H1 (cell line): ENCODE results near the gene DHDH. TPM values are rescaled to one million over a fixed set of nuclear protein-coding genes. Genes with fewer than 3 reads are reported as not detected.

Experiments used
- CTCF ChIA-PET: fragments of 300-600 bp; sonication (Branson Sonifier 250); formaldehyde crosslinking; loops from one replicate; lab custom pipeline; 2021; ENCODE audit not compliant: partially characterized antibody; lab: Charles Lee
- POLR2A ChIA-PET: fragments of 300-600 bp; sonication (Branson Sonifier 250); formaldehyde crosslinking; loops from one replicate; lab custom pipeline; 2021; ENCODE audit warnings: inconsistent platforms; ENCODE audit not compliant: partially characterized antibody; lab: Charles Lee
- DNase-seq, 2 experiments: peaks; one replicate each; pipeline versions ENCODE4 v3.0.0 to v3.0.0-alpha.2; 2010 to 2022; ENCODE audit warnings: low spot score in 2 of 2, low read depth in 1 of 2, mixed read lengths in 1 of 2
- FAIRE-seq: peaks from 2 replicates; lab custom pipeline; 2011; peaks lifted over from hg19 to GRCh38; lab: Jason Lieb, UNC
- H2AFZ ChIP-seq: 2 replicates; pipeline ENCODE4 v1.8.1; 2012; ENCODE audit warnings: low read length, inconsistent platforms
- H2AK5ac ChIP-seq: 2 replicates; pipeline ENCODE4 v1.6.1; 2013; ENCODE audit warnings: low read depth, low read length
- H2BK120ac ChIP-seq: replicated peaks from 2 replicates; pipeline ENCODE3; 2013; ENCODE audit warnings: low read depth, low read length, inconsistent platforms
- H2BK12ac ChIP-seq: 2 replicates; pipeline ENCODE4 v1.6.1; 2013; ENCODE audit warnings: low read depth, low read length
- H2BK15ac ChIP-seq: 2 replicates; pipeline ENCODE4 v1.6.1; 2013; ENCODE audit warnings: low read length
- H2BK20ac ChIP-seq: 2 replicates; pipeline ENCODE4 v1.6.1; 2013; ENCODE audit warnings: low read length
- H2BK5ac ChIP-seq: 2 replicates; pipeline ENCODE4 v1.6.1; 2013; ENCODE audit warnings: low read depth, low read length
- H3K14ac ChIP-seq: 2 replicates; pipeline ENCODE4 v1.6.1; 2013; ENCODE audit warnings: inconsistent platforms; ENCODE audit not compliant: insufficient read length
- H3K18ac ChIP-seq: 2 replicates; pipeline ENCODE4 v1.6.1; 2013; ENCODE audit warnings: low read length; ENCODE audit errors: extremely low read depth
- H3K23ac ChIP-seq: 2 replicates; pipeline ENCODE4 v1.6.1; 2013; ENCODE audit warnings: inconsistent platforms; ENCODE audit not compliant: insufficient read length
- H3K23me2 ChIP-seq: 2 replicates; pipeline ENCODE4 v1.6.1; 2013; ENCODE audit warnings: low read depth, low read length
- H3K27ac ChIP-seq: 2 replicates; pipeline ENCODE4 v1.6.1; 2011; ENCODE audit warnings: low read depth, low read length, inconsistent platforms
- H3K27me3 ChIP-seq, 4 experiments: replicated peaks in 1 of 4; 1 replicate in 1 of 4; 2 replicates in 3 of 4; pipeline versions ENCODE4 v1.6.1 to v1.8.1; 2011 to 2013; ENCODE audit warnings: low read length in 3 of 4, mild to moderate bottlenecking in 3 of 4, inconsistent platforms in 2 of 4, mixed read lengths in 2 of 4, moderate library complexity in 1 of 4; ENCODE audit not compliant: control insufficient read depth in 3 of 4, insufficient read depth in 3 of 4; ENCODE audit errors: extremely low read depth in 1 of 4
- H3K36me3 ChIP-seq, 4 experiments: 2 replicates each; pipeline versions ENCODE4 v1.6.1 to v1.8.1; 2011 to 2013; ENCODE audit warnings: mild to moderate bottlenecking in 4 of 4, low read length in 3 of 4, moderate library complexity in 2 of 4, control low read depth in 1 of 4, inconsistent platforms in 1 of 4; ENCODE audit not compliant: insufficient read depth in 4 of 4, control insufficient read depth in 2 of 4
- H3K4ac ChIP-seq: replicated peaks from 2 replicates; pipeline ENCODE3; 2013; ENCODE audit warnings: low read length, low read depth, mixed read lengths, inconsistent platforms; ENCODE audit not compliant: insufficient read length
- H3K4me1 ChIP-seq, 4 experiments: replicated peaks in 1 of 4; 1 replicate in 1 of 4; 2 replicates in 3 of 4; pipeline versions ENCODE4 v1.6.1 to v1.8.1; 2011 to 2013; ENCODE audit warnings: low read length in 3 of 4, inconsistent platforms in 2 of 4, mixed read lengths in 1 of 4; ENCODE audit not compliant: insufficient read depth in 4 of 4, control insufficient read depth in 3 of 4
- H3K4me2 ChIP-seq, 2 experiments: 2 replicates each; pipeline versions ENCODE4 v1.6.1 to v1.8.1; 2011 to 2013; ENCODE audit warnings: low read depth in 2 of 2, low read length in 2 of 2, control low read depth in 1 of 2, inconsistent platforms in 1 of 2, mild to moderate bottlenecking in 1 of 2; ENCODE audit not compliant: insufficient read depth in 1 of 2
- H3K4me3 ChIP-seq, 4 experiments: fragments of 200-600, 300-600 bp in 1 of 4; sonication (generic), shearing (Covaris generic), sonication (Bioruptor Twin) in 1 of 4; 2 replicates each; pipeline versions ENCODE4 v1.5.1 to v1.8.1; 2011 to 2016; ENCODE audit warnings: low read length in 4 of 4, low read depth in 3 of 4, control low read depth in 2 of 4, inconsistent platforms in 2 of 4, mild to moderate bottlenecking in 2 of 4, mixed read lengths in 1 of 4, moderate library complexity in 1 of 4; ENCODE audit not compliant: insufficient read depth in 2 of 4; ENCODE audit errors: extremely low read depth in 1 of 4
- H3K56ac ChIP-seq: replicated peaks from 2 replicates; pipeline ENCODE3; 2013; ENCODE audit warnings: low read depth, mild to moderate bottlenecking, mixed read lengths, low read length, inconsistent platforms; ENCODE audit not compliant: insufficient read length
- H3K79me1 ChIP-seq: 2 replicates; pipeline ENCODE4 v1.6.1; 2013; ENCODE audit warnings: low read depth, low read length, control low read depth
- H3K79me2 ChIP-seq, 2 experiments: 2 replicates each; pipeline versions ENCODE4 v1.6.1 to v1.8.1; 2012 to 2013; ENCODE audit warnings: low read length in 2 of 2, mild to moderate bottlenecking in 2 of 2, inconsistent platforms in 1 of 2; ENCODE audit not compliant: insufficient read depth in 2 of 2, control insufficient read depth in 1 of 2
- H3K9ac ChIP-seq, 4 experiments: replicated peaks in 1 of 4; 1 replicate in 1 of 4; 2 replicates in 3 of 4; pipeline versions ENCODE4 v1.6.1 to v1.8.1; 2011 to 2013; ENCODE audit warnings: low read depth in 3 of 4, low read length in 3 of 4, control low read depth in 2 of 4, mild to moderate bottlenecking in 2 of 4, moderate library complexity in 2 of 4, inconsistent platforms in 1 of 4; ENCODE audit errors: extremely low read depth in 1 of 4
- H3K9me3 ChIP-seq, 2 experiments: 2 replicates each; pipeline versions ENCODE4 v1.6.1 to v1.8.1; 2012 to 2013; ENCODE audit warnings: mild to moderate bottlenecking in 2 of 2, moderate library complexity in 2 of 2, control low read depth in 1 of 2, inconsistent platforms in 1 of 2, low read depth in 1 of 2, low read length in 1 of 2, mixed read lengths in 1 of 2; ENCODE audit not compliant: insufficient read depth in 2 of 2
- H4K20me1 ChIP-seq, 2 experiments: replicated peaks in 1 of 2; 2 replicates each; pipeline versions ENCODE3 to v1.8.1; 2011 to 2013; ENCODE audit warnings: inconsistent platforms in 2 of 2, low read length in 2 of 2, mild to moderate bottlenecking in 1 of 2; ENCODE audit not compliant: insufficient read depth in 2 of 2, control insufficient read depth in 1 of 2
- H4K5ac ChIP-seq: 2 replicates; pipeline ENCODE4 v1.6.1; 2013; ENCODE audit warnings: low read length, low read depth, mixed read lengths, inconsistent platforms; ENCODE audit not compliant: insufficient read length
- H4K8ac ChIP-seq: 2 replicates; pipeline ENCODE4 v1.8.0; 2013; ENCODE audit warnings: mild to moderate bottlenecking, moderate library complexity, low read length, inconsistent platforms; ENCODE audit not compliant: insufficient read depth; ENCODE audit errors: extremely low read depth
- H4K91ac ChIP-seq: replicated peaks from 2 replicates; pipeline ENCODE3; 2013; ENCODE audit warnings: low read length, mixed read lengths, inconsistent platforms; ENCODE audit not compliant: insufficient read length
- ATF3 ChIP-seq: IDR thresholded peaks from 2 replicates; pipeline ENCODE4 v1.6.1; 2011; ENCODE audit warnings: low read depth, mild to moderate bottlenecking, low read length; ENCODE audit not compliant: insufficient read depth
- CREB1 ChIP-seq: IDR thresholded peaks from 2 replicates; pipeline ENCODE4 v1.6.1; 2012; ENCODE audit warnings: inconsistent platforms
- FOSL1 ChIP-seq: IDR thresholded peaks from 2 replicates; pipeline ENCODE4 v1.6.1; 2011; ENCODE audit warnings: mild to moderate bottlenecking, low read depth, low read length, moderate library complexity; ENCODE audit not compliant: insufficient read depth
- KDM1A ChIP-seq: fragments of 200-600, 300-600 bp; sonication (generic); IDR thresholded peaks from 2 replicates; pipeline ENCODE4 v1.7.1; 2016; ENCODE audit warnings: mild to moderate bottlenecking, low read length, borderline replicate concordance
- SIN3A ChIP-seq, 2 experiments: IDR thresholded peaks in 1 of 2; conservative IDR thresholded peaks in 1 of 2; 2 replicates each; pipeline ENCODE4 v1.6.1; 2011 to 2012; ENCODE audit warnings: low read length in 2 of 2, improper control_type of control experiment in 1 of 2, low read depth in 1 of 2, mild to moderate bottlenecking in 1 of 2
- SIX5 ChIP-seq: IDR thresholded peaks from 2 replicates; pipeline ENCODE4 v1.6.1; 2011; ENCODE audit warnings: mild to moderate bottlenecking, low read depth, low read length
- SP4 ChIP-seq: IDR thresholded peaks from 2 replicates; pipeline ENCODE4 v1.6.1; 2012; ENCODE audit warnings: low read length, inconsistent platforms
- YY1 ChIP-seq: IDR thresholded peaks from 2 replicates; pipeline ENCODE4 v1.6.1; 2011; ENCODE audit warnings: low read depth, mild to moderate bottlenecking, low read length
- WGBS, 2 experiments: shearing (Covaris generic) in 1 of 2; methylation state at CpG; one replicate each; pipeline versions ENCODE4 v1.1.6 to v1.1.7; 2013 to 2015; ENCODE audit warnings: low lambda C conversion rate in 2 of 2, mixed read lengths in 2 of 2, inconsistent platforms in 1 of 2, low coverage in 1 of 2, missing lambda C conversion rate in 1 of 2; ENCODE audit not compliant: insufficient replicate concordance in 2 of 2, insufficient coverage in 1 of 2, insufficient read length in 1 of 2; ENCODE audit errors: extremely low coverage in 1 of 2, missing lambda C conversion rate in 1 of 2; 5-methylcytosine and 5-hydroxymethylcytosine counted together
- polyA plus RNA-seq, 7 experiments: library from polyadenylated mRNA; depleted of rRNA in 3 of 7; stranded (reverse) in 5 of 7; unstranded in 2 of 7; fragments of >200 nt in 5 of 7; fragments of 200-250 nt in 2 of 7; gene quantifications; 1 replicate in 5 of 7; 2 replicates in 1 of 7; 4 replicates in 1 of 7; pipeline versions ENCODE4 v1.2.1 to v1.2.3, GENCODE V29; 2011 to 2013; ENCODE audit warnings: missing spikeins in 2 of 7, mixed read lengths in 2 of 7
- total RNA-seq: library from RNA; stranded (reverse); fragmentation: NEBNext Ultra II Directional; extraction: Animal tissue kit (Norgen Biotek cat#: 25700); gene quantifications from 2 replicates; pipeline ENCODE4 v1.2.1, GENCODE V29; 2021

Gene DHDH
- total and polyA plus RNA-seq, 2 of the 8 experiments (the other 6 are each of a cell fraction or from before 2014, with no cell fraction given): 2.2 to 2.8 TPM

GRCh38 chr19:48975947-48976847 is 42.7 kb downstream of the DHDH start:
- TF ChIP-seq FOSL1: no peak
- TF ChIP-seq ATF3: peak; percentile 62
- TF ChIP-seq YY1: peak; percentile 44; the same call in 1 of the 2 replicates
- TF ChIP-seq SIN3A (conservative IDR thresholded peaks at IDR 0.05 in 1 of 2, IDR thresholded peaks at IDR 0.05 in 1 of 2; ENCODE audit: low read depth in 1 of 2, low read length in 2 of 2): peak in 1 of 2 experiments; percentile 28; a peak in 1 of 4 replicates
- TF ChIP-seq SIX5: peak; percentile 98
- peak; percentile 73 for TF ChIP-seq CREB1
- no peak for TF ChIP-seq KDM1A
- TF ChIP-seq SP4: 0 out of 2 replicates have a peak, but pooled peaks have one; percentile 38
- Histone ChIP-seq H4K5ac (no peak overlapping the region), H3K9ac (no peak overlapping the region), H4K91ac (no peak overlapping the region), H3K36me3 (peaks cover 2 to 23% (median 7%) of the 10 kb centered on the region in 4 experiments; a peak in 6 of 8 replicates), H3K79me2 (no peaks in the 10 kb centered on the region), H3K27ac (no peak overlapping the region), H2AFZ (no peak overlapping the region), H3K79me1 (no peaks in the 10 kb centered on the region), H3K4me3 (no peak overlapping the region), H3K4me2 (no peak overlapping the region), H3K4ac (no peak overlapping the region), H3K18ac (no peak overlapping the region), H3K23me2 (no peaks in the 10 kb centered on the region), H3K4me1 (no peaks in the 10 kb centered on the region), H3K56ac (no peak overlapping the region), H2BK12ac (no peak overlapping the region), H4K20me1 (peaks cover 0 to 3% of the 10 kb centered on the region in 2 experiments), H2AK5ac (no peak overlapping the region), H2BK15ac (no peak overlapping the region), H3K9me3 (no peaks in the 10 kb centered on the region), H3K27me3 (no peaks in the 10 kb centered on the region), H4K8ac (no peak overlapping the region), H3K23ac (no peak overlapping the region), H2BK120ac (no peak overlapping the region), H3K14ac (no peak overlapping the region), H2BK5ac (no peak overlapping the region), H2BK20ac (no peak overlapping the region)
- 89% methylated on average over 13 of the region's 13 CpGs; no CpG with 5 or more reads in 1 of the 2 experiments for WGBS, 2 experiments
- CTCF ChIA-PET: interaction anchor here (0.6 to 3.7 kb wide), 14 partner anchors 9 to 189 kb away, joined by 3 to 19 read pairs (median 4); partner anchors contain the start of genes DHDH, GYS1 and RUVBL2
- FAIRE-seq (peak; percentile 65), DNase-seq (peak in 1 of 2 experiments; percentile 72)
- POLR2A ChIA-PET: interaction anchor here (0.8 to 5.7 kb wide), 6 partner anchors 8 to 104 kb away, joined by 3 to 56 read pairs (median 4); partner anchors contain the start of genes FTL, GYS1, PPP1R15A and RUVBL2
